OCI-LY1 (cell line): ENCODE measurements around the gene RNF166.

Source experiments
- H2AFZ ChIP-seq: fragments of 200-600 bp; sonication (generic), shearing (Covaris generic); 2 replicates; pipeline ENCODE4 v1.6.0; 2014; ENCODE audit warnings: antibody characterized with exemption, mild to moderate bottlenecking, low read length
- H3F3A ChIP-seq: fragments of 200-600 bp; sonication (generic), shearing (Covaris generic); 2 replicates; pipeline ENCODE4 v1.6.0; 2014; ENCODE audit warnings: mild to moderate bottlenecking, antibody characterized with exemption, low read length, moderate library complexity; ENCODE audit not compliant: insufficient read depth
- H3K27ac ChIP-seq: fragments of 200-600 bp; sonication (generic); 2 replicates; pipeline ENCODE4 v1.5.1; 2014; ENCODE audit warnings: low read length, mixed run types, mild to moderate bottlenecking, low read depth; ENCODE audit not compliant: poor library complexity, severe bottlenecking
- H3K27me3 ChIP-seq: fragments of 200-600 bp; sonication (generic); 2 replicates; pipeline ENCODE4 v1.6.0; 2014; ENCODE audit warnings: antibody characterized with exemption, mild to moderate bottlenecking, low read length, moderate library complexity; ENCODE audit not compliant: insufficient read depth
- H3K36me3 ChIP-seq: fragments of 200-600 bp; sonication (generic); 2 replicates; pipeline ENCODE4 v1.6.1; 2014; ENCODE audit warnings: mild to moderate bottlenecking, antibody characterized with exemption, low read length, moderate library complexity, mixed read lengths; ENCODE audit not compliant: insufficient read depth
- H3K4me1 ChIP-seq: fragments of 200-600 bp; sonication (generic); 2 replicates; pipeline ENCODE4 v1.5.1; 2014; ENCODE audit warnings: mild to moderate bottlenecking, low read length, moderate library complexity; ENCODE audit not compliant: insufficient read depth, severe bottlenecking
- H3K4me2 ChIP-seq: fragments of 200-600 bp; sonication (generic), shearing (Covaris generic); 2 replicates; pipeline ENCODE4 v1.6.1; 2014; ENCODE audit warnings: low read length
- H3K4me3 ChIP-seq: fragments of 200-600 bp; sonication (generic); 2 replicates; pipeline ENCODE4 v1.5.1; 2014; ENCODE audit warnings: low read length, low read depth, mild to moderate bottlenecking, mixed read lengths; ENCODE audit not compliant: poor library complexity, severe bottlenecking
- H3K79me2 ChIP-seq: fragments of 200-600 bp; shearing (Covaris generic); 2 replicates; pipeline ENCODE4 v1.6.1; 2016; ENCODE audit warnings: mixed run types, low read length, mixed read lengths; ENCODE audit not compliant: insufficient read depth
- H3K9ac ChIP-seq: fragments of 200-600 bp; sonication (generic), shearing (Covaris generic); 2 replicates; pipeline ENCODE4 v1.6.1; 2014; ENCODE audit warnings: mild to moderate bottlenecking, low read length, mixed read lengths
- H3K9me2 ChIP-seq: fragments of 200-600 bp; sonication (generic), shearing (Covaris generic); 2 replicates; pipeline ENCODE4 v1.6.1; 2014; ENCODE audit warnings: low read depth, mild to moderate bottlenecking, low read length, mixed read lengths
- H3K9me3 ChIP-seq: fragments of 200-600 bp; shearing (Covaris generic); 2 replicates; pipeline ENCODE4 v1.6.1; 2014; ENCODE audit warnings: low read length, mixed read lengths
- H4K20me1 ChIP-seq: fragments of 200-600 bp; sonication (generic), shearing (Covaris generic); 2 replicates; pipeline ENCODE4 v1.6.0; 2016; ENCODE audit warnings: mild to moderate bottlenecking, low read length; ENCODE audit not compliant: insufficient read depth
- EZH2 ChIP-seq: fragments of 200-600 bp; sonication (generic), shearing (Covaris generic); IDR thresholded peaks from 2 replicates; pipeline ENCODE4 v1.8.0; 2017; ENCODE audit warnings: borderline replicate concordance, mixed run types, mild to moderate bottlenecking, antibody characterized with exemption, low read length, moderate library complexity, mixed read lengths
- TF ChIP-seq, protein P1 (sequence below): fragments of 200-600 bp; sonication (generic), shearing (Covaris generic); IDR thresholded peaks from 2 replicates; pipeline ENCODE4 v1.5.1; 2017; ENCODE audit warnings: mild to moderate bottlenecking, antibody characterized with exemption, low read length, moderate library complexity, mixed read lengths

Gene RNF166

DNA sequence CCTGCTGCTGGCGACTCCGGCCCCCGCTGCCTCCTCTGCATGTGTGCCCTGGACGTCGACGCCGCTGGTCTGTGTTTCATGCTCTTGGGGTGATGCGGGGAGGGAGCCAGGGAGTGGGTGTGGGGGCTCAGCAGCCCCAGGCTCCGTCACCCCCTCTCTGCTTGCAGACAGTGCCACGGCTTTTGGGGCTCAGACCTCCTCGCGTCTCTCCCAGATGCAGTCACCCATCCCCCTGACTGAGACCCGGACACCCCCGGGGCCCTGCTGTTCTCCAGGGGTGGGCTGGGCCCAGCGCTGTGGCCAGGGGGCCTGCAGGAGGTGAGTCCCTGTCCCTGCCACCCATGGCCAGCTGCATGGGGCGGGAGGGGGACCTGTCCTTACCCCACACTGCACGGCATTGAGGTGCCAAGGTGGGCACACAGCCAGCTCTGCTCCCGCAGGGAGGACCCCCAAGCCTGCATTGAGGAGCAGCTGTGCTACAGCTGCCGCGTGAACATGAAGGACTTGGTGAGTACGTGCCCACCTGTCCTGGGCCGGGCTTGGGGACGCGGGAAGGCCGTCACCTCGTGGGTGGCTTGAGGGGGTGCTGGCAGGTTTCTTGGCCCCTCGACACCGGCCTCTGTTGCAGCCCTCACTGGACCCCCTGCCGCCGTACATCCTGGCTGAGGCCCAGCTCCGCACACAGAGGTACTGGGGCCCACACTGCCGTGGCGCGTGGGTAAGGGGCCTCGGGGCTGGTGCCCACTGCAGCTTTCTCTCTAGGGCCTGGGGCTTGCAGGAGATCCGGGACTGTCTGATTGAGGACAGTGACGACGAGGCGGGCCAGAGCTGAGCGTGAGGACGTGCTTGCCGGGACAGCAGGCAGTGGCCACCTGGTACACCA, 8.5 kb upstream of the RNF166 start:
- H3K4me2 ChIP-seq, result no peak overlapping the region
- H2AFZ ChIP-seq, result no peak overlapping the region
- H3K27me3 ChIP-seq, result no peaks in the 10 kb centered on the region
- no peak overlapping the region for H3K4me3 ChIP-seq
- H3K9me2 ChIP-seq, result no peaks in the 10 kb centered on the region
- H3K4me1 ChIP-seq, result no peaks in the 10 kb centered on the region
- H3K9ac ChIP-seq, result no peak overlapping the region
- no peaks in the 10 kb centered on the region for H3K79me2 ChIP-seq
- TF ChIP-seq, protein P1, sequence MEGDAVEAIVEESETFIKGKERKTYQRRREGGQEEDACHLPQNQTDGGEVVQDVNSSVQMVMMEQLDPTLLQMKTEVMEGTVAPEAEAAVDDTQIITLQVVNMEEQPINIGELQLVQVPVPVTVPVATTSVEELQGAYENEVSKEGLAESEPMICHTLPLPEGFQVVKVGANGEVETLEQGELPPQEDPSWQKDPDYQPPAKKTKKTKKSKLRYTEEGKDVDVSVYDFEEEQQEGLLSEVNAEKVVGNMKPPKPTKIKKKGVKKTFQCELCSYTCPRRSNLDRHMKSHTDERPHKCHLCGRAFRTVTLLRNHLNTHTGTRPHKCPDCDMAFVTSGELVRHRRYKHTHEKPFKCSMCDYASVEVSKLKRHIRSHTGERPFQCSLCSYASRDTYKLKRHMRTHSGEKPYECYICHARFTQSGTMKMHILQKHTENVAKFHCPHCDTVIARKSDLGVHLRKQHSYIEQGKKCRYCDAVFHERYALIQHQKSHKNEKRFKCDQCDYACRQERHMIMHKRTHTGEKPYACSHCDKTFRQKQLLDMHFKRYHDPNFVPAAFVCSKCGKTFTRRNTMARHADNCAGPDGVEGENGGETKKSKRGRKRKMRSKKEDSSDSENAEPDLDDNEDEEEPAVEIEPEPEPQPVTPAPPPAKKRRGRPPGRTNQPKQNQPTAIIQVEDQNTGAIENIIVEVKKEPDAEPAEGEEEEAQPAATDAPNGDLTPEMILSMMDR, result no peak
- no peak for TF ChIP-seq EZH2
- H3K27ac ChIP-seq, result no peak overlapping the region
- H3K36me3 ChIP-seq, result peaks cover 42% of the 10 kb centered on the region
- no peaks in the 10 kb centered on the region for H3F3A ChIP-seq
- no peaks in the 10 kb centered on the region for H3K9me3 ChIP-seq
- H4K20me1 ChIP-seq, result no peaks in the 10 kb centered on the region

- Histone ChIP-seq H3K9ac (no peak overlapping the region), H3F3A (no peaks in the 10 kb centered on the region), H3K79me2 (no peaks in the 10 kb centered on the region), H3K4me3 (no peak overlapping the region), H3K9me2 (no peaks in the 10 kb centered on the region), H3K4me1 (no peaks in the 10 kb centered on the region), H4K20me1 (no peaks in the 10 kb centered on the region), H3K9me3 (no peaks in the 10 kb centered on the region), H3K36me3 (peaks cover 40% of the 10 kb centered on the region), H3K27ac (no peak overlapping the region), H2AFZ (no peak overlapping the region), H3K4me2 (no peak overlapping the region), H3K27me3 (no peaks in the 10 kb centered on the region)
- TF ChIP-seq, protein P1, result no peak
- no peak for TF ChIP-seq EZH2
Observed at GRCh38 chr16:88713568-88714419, 7.6 kb upstream of the RNF166 start.

DNA sequence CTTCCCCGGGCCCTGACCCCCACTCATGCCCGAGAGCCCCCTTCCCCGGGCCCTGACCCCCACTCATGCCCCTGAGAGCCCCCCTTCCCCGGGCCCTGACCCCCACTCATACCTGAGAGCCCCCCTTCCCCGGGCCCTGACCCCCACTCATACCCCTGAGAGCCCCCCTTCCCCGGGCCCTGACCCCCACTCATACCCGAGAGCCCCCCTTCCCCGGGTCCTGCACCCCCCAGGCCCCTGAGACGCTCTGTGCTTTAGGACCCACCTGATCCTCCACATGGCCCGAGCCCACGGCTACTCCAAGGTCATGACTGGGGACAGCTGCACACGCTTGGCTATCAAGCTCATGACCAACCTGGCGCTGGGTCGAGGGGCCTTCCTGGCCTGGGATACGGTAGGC, 6.8 kb upstream of the RNF166 start:
- no peaks in the 10 kb centered on the region for H3K79me2 ChIP-seq
- no peaks in the 10 kb centered on the region for H3F3A ChIP-seq
- no peaks in the 10 kb centered on the region for H3K27me3 ChIP-seq
- no peaks in the 10 kb centered on the region for H3K9me2 ChIP-seq
- no peak overlapping the region for H3K9ac ChIP-seq
- peaks cover 37% of the 10 kb centered on the region for H3K36me3 ChIP-seq
- H3K4me1 ChIP-seq, result peaks cover 3% of the 10 kb centered on the region
- no peak overlapping the region for H2AFZ ChIP-seq
- H3K4me3 ChIP-seq, result no peak overlapping the region
- no peak overlapping the region for H3K27ac ChIP-seq
- no peak overlapping the region for H3K4me2 ChIP-seq
- no peaks in the 10 kb centered on the region for H3K9me3 ChIP-seq
- no peak for TF ChIP-seq EZH2
- TF ChIP-seq, protein P1, result no peak
- no peaks in the 10 kb centered on the region for H4K20me1 ChIP-seq
